ENCODE data around the gene AIG1.

DNA sequence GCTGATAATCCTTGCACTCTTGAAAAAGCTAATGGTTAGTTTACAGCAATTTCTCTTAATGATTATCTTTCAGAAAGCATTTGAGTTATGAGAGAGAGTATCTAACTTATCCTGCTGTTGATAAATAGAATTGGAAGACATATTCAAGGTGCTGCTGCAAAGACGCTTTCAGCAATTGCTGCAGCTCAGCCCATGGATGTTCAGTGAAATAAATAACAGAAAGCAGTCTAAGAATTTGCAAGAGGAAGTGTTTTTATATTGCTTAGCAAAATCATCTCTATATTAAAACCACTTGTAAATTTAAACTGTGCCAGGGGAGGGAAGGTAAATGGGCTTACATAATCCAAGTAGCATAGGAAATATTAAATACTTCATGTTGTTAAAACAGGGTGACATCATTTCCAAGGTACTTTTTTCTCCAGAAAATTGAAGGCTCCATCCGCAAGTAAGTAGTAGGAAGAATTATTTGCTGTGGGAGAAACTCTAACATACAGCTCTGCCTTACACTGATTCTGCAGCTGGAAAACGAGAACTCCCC, 201.3 kb downstream of the AIG1 start:
- TF ChIP-seq, protein P1, sequence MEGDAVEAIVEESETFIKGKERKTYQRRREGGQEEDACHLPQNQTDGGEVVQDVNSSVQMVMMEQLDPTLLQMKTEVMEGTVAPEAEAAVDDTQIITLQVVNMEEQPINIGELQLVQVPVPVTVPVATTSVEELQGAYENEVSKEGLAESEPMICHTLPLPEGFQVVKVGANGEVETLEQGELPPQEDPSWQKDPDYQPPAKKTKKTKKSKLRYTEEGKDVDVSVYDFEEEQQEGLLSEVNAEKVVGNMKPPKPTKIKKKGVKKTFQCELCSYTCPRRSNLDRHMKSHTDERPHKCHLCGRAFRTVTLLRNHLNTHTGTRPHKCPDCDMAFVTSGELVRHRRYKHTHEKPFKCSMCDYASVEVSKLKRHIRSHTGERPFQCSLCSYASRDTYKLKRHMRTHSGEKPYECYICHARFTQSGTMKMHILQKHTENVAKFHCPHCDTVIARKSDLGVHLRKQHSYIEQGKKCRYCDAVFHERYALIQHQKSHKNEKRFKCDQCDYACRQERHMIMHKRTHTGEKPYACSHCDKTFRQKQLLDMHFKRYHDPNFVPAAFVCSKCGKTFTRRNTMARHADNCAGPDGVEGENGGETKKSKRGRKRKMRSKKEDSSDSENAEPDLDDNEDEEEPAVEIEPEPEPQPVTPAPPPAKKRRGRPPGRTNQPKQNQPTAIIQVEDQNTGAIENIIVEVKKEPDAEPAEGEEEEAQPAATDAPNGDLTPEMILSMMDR (conservative IDR thresholded peaks at IDR 0.05 in 1 of 2, IDR thresholded peaks at IDR 0.05 in 1 of 2; ENCODE audit: low read depth in 1 of 2, low read length in 2 of 2) = no peak
- TF ChIP-seq EZH2 (IDR thresholded peaks at IDR 0.05; ENCODE audit: low read length, missing control alignments) = no peak
